ENCODE measurements around the gene PPP2CA.
"Not testable (repeated sequence)": the region's sequence is repeated elsewhere in the genome, so short reads cannot be mapped to it uniquely, and the experiment has no call there.

PPP2CA gene

DNA sequence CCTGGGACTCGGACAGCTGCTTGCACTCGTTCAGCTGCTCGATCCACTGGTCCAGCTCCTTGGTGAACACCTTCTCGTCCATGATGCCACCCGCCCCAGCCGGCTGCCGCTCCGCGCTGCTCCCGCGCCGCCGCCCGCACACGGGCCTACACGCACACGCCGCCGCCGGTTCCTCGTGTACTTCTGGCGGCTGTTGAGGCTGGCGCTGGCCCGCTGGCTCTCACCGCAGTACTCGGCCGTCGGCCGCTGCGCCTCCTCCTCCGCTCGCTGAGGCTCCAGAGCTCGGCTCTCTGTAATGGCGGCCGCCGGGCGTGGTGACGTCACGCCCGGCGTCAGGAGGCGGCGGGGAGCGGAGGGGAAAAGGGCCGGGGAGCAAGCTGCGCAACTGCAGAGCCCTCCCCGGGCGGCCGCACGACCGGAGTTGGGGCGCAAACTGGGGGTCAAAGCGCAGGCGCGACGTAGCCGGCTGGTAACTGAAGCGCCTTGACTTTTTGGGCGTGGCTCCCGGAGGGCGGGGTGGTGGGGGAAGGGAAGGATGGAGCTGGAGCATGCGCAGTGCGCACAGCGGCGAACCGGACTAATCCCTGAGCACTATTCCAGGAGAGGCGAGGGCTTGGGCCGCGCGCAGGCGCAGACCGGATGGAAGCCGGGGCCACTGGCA lies at the start of gene PPP2CA:
Gene PPP2CA (minus strand): TSS at position 294 of the 661 bp plus-strand sequence. CDS start 212 bp downstream, at position 82.
- peak; percentile 95 to 97 for DNase-seq

- no peak for DNase-seq
These were observed 47.9 kb upstream of the PPP2CA start for GRCh38 chr5:134273642-134274395.

- DNase-seq, result no peak
These were observed 45.2 kb upstream of the PPP2CA start for GRCh38 chr5:134271059-134271458.

GRCh38 chr5:134268919-134269318 lies 43.0 kb upstream of the PPP2CA start:
- no peak for DNase-seq

- no peak for DNase-seq
These were observed 42.2 kb upstream of the PPP2CA start for GRCh38 chr5:134268019-134268601.

GRCh38 chr5:134267366-134268018 lies 41.6 kb upstream of the PPP2CA start:
- DNase-seq, result no peak

- no peak for DNase-seq
These were observed 37.9 kb upstream of the PPP2CA start for GRCh38 chr5:134263801-134264200.

DNA sequence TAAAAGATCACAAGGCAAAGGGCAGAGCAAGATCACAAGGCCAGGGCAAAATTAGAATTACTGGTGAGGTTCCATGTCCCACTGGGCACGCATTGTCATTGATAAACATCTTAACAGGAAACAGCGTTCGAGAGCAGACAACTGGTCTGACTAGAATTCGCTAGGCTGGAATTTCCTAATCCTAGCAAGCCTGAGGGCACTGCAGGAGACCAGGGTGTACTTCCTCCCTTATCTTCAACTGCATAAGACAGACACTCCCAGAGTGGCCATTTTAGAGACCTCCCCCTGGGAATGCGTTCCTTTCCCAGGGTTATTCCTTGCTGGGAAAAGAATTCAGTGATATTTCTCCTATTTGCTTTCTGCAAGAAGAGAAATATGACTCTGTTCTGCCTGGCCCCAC lies 36.8 kb upstream of the PPP2CA start:
- DNase-seq, result not testable (repeated sequence)

DNA sequence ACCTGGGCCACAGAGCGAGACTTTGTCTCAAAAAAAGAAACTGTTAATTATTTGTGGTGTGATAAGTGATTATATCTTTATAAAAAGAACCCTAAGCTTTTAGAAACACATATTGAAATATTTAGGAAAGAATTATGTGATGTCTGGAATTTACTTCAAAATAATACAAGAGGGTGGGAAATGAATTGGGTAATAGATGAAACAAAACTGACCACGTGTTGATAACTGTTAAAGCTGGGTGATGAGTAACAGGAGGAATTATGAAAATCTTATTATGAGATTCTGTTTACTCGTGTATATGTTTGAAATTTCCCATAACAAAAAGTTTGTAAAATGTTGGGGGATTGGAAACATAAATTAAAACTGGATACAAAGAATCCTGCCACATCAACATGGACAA lies 33.0 kb upstream of the PPP2CA start:
- no peak for DNase-seq

GRCh38 chr5:134257176-134257575 lies 31.3 kb upstream of the PPP2CA start:
- DNase-seq, result no peak

- DNase-seq, result no peak
These were observed 29.7 kb upstream of the PPP2CA start for GRCh38 chr5:134255418-134256150.

DNA sequence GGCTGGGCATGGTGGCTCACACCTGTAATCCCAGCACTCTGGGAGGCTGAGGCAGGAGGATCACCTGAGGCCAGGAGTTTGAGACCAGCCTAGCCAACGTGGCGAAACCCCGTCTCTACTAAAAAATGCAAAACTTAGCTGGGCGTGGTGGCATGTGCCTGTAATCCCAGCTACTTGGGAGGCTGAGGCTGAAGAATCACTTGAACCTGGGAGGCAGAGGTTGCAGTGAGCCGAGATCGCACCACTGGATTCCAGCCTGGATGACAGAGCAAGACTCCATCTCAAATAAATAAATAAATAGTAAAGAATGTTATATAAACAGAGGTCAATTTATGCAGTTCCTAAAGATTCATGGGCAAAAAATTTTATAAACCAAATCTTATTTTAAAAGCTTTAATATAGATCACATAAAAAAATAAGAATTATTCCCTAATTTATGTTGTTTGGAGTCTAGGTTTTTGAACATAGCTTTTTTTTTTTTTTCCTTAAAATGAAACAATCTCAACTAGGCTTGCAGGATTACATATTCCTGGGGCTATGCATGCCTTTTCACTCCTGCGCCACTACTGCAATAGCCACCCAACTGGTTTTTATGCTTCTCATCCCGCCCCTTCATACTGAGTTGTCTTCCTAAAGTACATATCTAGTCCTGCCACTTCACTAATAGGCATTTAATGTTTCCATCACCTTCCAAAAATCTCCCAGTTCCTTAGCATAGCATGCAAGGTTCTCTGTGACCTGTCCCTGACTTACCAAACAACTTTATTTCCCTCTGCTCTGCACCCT lies 27.7 kb upstream of the PPP2CA start:
- not testable (repeated sequence) for DNase-seq

GRCh38 chr5:134252671-134253070 lies 26.8 kb upstream of the PPP2CA start:
- DNase-seq, result no peak

DNA sequence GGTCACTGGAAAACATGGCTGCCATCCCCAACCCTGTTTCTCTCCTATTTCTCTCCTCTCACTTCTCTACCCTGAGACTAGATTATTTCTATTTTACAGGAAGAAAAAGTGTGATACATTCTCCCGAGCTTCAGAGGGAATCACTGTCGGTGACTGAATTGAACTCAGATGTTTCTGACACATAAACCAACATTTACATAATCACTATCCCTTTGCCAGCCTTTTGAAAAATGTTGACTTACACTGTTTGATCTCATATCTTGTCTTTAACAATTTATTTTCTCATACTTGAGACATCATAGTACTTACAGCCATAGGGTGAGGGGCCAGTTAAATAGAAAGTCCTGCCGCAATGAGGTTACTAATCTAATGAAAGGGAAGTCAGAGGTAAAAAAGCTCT lies 25.1 kb upstream of the PPP2CA start:
- DNase-seq, result no peak

DNA sequence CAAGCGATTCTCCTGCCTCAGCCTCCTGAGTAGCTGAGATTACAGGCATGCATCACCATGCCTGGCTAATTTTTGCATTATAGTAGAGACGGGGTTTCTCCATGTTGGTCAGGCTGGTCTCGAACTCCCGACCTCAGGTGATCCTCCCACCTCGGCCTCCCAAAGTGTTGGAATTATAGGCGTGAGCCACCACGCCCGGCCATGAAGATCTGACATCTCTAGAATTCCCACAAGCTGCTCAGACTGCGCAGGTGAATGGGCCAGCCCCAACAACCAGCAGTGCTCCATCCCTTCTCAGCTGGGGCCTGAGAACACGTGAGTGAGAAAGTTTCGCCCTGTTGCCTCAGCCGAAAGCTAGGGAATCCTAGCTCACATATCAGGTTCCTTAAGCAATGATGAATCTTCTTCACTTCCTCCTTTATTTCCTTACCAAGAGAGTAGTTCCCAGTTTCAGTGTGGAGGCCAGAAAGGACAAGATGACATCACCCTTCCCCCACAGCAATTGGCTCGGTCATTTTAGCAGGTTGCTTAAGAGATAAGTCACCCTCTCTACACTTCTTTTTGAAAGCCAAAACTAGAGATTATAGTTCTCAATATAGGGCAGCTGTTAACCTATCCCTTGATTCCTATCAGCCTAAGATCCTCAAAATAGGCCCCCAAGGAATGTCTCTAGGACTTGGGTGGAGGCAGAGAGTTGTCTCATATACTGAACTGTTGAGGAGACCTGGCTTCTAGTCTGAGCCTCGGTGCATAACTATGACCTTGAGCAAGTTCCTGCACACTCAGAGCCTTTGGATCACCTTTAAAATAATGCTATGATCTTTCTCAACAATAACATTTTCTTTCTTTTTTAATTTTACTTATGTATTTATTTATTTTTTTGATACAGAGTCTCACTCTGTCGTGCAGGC lies 23.9 kb upstream of the PPP2CA start:
- no peak for DNase-seq

- no peak for DNase-seq
These were observed 22.4 kb upstream of the PPP2CA start for GRCh38 chr5:134248256-134248655.

- no peak for DNase-seq
These were observed 21.8 kb upstream of the PPP2CA start for GRCh38 chr5:134247428-134248224.

GRCh38 chr5:134246771-134247427 lies 21.0 kb upstream of the PPP2CA start:
- DNase-seq, result no peak

DNA sequence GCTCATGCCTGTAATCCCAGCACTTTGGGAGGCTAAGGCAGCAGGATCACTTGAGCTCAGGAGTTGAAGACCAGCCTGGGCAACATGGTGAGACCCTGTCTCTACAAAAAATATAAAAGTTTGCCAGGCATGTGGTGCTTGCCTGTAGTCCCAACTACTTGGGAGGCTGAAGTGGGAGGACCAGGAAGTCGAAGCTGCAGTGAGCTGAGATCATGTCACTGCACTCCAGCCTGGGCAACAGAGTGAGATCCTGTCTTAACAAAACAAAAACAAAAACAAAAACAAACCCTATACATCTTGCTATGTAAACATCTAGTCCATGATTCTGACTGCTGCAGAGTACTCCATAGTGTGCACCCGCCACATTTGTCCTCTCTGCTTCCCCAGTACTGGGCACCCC lies 19.8 kb upstream of the PPP2CA start:
- DNase-seq, result no peak

Data from NCI-H446 (cell line).